HG03095 (cell line): Measurements from ENCODE around the gene ACCS.

ENCODE experiments used
- ATAC-seq: cut with Tn5 transposase; IDR thresholded peaks from one replicate; pipeline ENCODE4 v1.9.1; 2021; ENCODE audit warnings: moderate library complexity; ENCODE audit not compliant: unreplicated experiment

Gene ACCS

DNA sequence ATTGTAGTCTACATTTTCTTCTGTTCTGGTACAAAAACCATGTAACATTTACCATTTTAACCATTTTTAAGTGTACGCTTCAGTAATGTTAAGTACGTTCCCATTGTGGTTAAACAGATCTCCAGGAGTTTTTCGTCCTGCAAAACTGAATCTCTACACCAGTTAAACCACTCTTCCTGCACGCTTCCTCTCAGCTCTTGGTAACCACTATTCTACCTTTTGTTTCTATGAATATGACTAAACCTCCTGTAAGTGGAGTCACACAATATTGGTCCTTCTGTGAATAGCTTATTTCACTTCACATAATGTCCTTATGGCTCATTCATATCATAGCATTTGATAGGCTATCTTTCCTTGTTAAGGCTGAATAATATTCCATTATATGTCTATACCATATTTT lies 22.3 kb downstream of the ACCS start:
- no peak for ATAC-seq

DNA sequence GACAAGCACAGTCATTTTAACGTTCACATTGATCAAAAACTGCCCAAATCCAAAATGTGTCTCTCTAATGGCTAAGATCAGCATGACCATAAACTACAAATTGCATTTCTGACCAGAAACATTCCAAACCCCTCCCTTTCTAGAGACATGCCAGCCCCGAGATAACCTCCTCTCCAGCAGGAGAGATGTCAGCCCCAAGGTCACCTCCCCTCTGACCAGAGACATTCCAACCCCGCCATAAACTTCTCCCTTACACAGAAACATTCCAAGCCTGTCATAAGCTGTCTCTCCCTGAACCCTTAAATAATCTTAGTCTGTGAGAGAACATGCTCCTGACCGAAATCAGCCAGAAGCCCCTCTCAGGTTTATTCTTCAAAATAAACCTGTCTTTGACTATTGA lies 22.8 kb downstream of the ACCS start:
- ATAC-seq = no peak

DNA sequence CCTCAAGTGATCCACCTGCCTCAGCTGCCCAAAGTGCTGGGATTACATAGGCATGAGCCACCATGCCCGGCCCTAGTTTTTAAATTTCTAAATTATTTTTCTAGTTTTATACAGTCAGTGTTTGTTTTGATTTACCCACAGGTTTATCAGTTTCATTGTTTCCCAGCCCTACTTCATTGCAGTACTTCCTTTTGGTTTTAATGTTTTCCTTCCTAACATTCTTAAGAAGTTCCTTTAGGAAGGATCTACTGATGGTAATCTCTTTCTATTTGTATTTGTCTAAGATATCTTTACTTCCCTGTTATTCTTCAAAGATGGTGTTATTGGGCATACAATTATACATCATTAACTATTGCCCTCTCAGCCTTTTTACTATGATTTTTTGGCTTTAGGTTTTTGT lies 24.5 kb downstream of the ACCS start:
- ATAC-seq = no peak

DNA sequence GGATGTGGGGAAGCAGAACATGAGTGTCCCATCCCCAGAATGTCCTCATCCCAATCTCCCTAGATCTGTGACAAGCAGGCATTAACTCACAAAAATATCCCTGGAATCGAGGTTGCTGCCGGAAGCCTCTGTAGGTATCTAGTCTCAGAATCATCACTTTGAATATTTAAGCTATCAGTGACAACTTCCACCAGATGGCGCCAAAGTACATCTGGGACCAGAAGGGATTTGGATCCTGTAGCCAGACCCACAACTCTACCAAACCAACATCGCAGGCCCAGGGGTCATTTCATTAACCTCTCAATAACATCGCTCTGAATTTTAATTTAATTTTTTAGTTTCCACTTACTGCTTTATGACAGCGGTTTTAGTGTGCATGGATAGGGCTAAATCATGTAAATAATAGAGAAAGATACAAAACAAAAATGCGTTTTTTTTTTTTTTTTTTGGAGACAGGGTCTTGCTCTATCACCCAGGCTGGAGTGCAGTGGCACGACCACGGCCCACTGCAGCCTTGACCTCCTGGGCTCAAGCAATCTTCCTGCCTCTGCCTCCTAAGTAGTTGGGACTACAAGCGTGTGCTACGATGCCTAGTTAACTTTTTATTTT lies 28.3 kb downstream of the ACCS start:
- ATAC-seq = peak; percentile 43

DNA sequence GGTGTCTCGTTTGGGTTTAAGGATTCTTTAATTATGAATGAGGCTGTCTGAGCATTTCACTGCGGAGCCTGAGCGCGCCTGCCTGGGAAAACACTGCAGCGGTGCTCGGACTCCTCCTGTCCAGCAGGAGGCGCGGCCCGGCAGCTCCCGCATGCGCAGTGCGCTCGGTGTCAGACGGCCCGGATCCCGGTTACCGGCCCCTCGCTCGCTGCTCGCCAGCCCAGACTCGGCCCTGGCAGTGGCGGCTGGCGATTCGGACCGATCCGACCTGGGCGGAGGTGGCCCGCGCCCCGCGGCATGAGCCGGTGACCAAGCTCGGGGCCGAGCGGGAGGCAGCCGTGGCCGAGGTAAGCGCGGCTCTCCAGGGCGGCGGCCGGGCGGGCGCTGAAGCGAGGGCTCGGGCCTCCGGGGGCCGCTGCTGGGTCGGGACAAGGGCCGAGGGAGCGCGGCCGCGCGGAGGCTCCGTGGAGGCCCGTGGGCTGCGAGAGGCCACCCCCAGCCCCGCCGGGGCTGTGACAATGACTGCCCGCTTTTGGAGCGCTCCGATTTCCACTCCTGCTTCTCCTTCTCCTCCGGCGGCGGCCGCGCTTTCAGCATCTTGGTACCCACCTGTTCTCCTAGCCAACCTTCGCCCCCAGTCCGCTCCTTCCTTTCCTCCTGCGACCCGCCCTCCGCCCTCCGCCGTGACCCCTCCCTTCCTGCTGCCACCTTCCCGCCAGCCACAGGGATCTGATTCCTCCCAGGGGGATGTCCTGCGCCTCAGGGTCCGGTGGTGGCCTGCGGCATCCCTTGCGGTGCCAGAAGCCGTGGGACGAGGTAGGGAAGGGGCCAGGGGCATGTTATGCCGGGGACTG lies 29.7 kb downstream of the ACCS start, which contains the start of gene EXT2:
EXT2 (plus strand) TSS at position 173 of the 854 bp plus-strand sequence. CDS start 12,035 bp downstream, outside the sequence.
- ATAC-seq = peak; percentile 93

DNA sequence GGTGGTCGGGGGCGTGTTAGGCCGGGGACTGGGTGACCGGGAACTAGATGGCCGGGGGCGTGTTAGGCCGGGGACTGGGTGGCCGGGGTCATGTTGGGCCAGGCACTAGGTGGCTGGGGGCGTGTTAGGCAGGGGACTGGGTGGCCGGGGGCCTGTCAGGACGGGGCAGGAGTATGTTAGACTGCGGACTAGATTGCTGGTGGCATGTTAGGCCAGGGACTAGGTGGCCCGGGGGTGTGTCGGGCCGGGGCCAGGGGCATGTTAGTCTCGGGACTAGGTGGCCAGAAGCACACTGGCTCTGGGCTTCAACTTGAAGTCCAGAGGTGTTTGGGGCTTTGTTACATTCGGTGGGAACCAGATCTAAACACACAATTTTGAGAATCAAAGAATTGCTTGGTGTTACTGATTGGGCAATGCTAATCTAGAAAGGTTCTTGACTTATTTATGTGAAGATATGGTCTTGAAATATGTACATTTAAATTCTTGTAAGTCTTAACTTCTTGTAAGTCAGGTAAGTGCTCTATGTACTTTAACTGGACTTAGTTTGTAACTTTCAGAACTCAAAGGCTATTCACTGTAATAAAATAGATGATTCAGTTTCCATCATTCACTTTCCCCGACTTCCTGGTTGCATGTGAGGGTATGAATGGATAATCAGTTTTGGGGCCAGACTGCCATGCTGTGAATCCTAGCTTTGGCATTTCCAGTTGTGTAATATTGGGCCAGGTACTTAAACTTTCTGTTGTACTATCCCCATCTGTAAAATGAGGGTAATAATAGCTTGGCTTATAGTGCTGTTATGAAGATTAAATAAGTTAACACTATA lies 30.5 kb downstream of the ACCS start:
- peak; percentile 2 for ATAC-seq

DNA sequence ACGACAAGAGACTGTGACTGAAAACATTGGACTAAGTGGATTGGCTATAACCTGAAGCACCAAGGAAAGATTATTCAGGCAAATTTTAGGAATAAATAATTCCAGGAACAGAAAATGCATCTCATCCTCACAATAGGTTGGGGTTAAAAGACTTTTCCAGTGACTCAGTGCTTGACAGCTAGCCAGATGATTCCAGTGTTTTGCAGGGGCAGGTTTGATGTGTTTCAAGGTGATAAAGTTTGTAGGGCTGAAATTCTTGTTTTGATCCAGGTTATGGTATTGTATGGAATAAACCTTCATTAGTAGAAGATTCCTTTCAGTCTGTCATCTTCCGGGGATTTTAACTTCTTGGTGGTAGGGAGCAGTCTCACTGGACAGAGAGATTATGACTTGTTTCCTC lies 31.8 kb downstream of the ACCS start:
- no peak for ATAC-seq

DNA sequence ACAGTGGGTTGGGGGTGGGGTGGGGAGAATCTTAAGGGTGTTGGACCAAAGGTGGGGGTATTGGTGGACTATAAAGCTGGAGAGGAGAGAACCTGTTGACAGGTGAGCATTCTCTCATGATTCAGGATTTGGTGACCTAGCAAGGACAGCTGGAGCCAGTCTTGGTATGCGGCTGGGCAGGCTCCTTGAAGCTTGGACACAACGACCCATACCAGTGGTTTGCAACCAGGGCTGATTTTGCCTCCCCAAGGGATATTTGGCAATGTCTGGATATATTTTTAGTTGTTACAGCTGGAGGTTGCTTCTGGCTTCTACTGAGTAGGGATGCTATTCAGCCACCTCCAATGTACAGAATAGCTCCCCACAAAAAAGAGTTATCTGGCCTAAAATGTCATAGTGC lies 35.0 kb downstream of the ACCS start:
- no peak for ATAC-seq

DNA sequence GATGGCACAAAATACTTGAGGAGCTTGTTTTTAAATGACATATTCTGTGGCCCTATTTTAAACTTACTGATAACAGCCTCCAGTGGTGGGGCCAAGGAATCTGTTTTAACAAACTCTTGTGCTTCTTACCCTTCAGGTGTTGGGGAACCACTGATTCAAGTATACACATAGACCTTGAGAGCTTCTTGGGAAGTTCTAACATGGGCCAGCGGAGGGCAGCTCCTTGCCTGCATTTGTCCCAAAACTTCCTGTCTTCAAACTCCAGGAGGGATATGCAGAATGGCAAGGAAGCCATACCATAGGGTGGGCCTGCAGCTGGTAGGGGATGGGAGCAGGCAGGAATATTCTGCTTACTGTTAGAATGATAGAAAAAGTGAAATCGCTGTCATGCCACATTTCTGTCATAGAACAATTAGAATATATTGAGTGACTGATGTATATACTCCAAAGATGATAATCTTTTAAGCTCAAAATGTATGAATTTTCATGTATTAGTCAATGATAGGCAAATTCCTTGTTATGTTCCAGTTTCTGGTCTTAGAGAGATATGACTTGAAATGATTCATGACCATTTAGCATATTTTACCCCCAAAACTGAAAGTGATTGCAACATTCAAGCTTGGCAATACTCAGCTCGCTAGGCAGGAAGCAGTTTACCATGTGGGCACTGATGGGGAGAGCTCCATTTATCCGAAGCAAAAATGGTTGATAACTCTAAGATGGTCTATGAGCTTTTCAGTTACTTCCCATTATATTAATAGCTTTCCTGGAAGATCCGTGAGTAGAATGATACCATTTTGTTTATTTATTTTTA lies 38.6 kb downstream of the ACCS start:
- no peak for ATAC-seq

DNA sequence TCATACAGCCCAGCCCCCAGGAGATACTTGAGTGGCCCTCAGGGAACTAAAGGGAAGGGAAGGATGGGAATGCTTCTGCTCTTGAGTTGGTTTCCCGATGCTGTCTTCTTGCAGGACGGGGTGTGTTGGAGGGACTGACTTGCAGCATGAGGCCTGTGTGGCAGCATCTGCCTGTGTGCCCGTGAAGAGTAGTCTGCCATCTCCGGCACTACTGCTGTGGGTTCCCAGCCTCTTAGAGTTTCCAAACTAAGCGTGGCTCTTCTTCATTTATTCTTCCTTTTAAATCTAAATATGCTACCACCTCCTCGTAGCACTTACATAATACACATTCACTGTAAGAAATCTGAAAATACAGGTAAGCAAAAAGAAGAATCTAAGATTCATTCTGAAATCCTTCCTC lies 42.2 kb downstream of the ACCS start:
- no peak for ATAC-seq

DNA sequence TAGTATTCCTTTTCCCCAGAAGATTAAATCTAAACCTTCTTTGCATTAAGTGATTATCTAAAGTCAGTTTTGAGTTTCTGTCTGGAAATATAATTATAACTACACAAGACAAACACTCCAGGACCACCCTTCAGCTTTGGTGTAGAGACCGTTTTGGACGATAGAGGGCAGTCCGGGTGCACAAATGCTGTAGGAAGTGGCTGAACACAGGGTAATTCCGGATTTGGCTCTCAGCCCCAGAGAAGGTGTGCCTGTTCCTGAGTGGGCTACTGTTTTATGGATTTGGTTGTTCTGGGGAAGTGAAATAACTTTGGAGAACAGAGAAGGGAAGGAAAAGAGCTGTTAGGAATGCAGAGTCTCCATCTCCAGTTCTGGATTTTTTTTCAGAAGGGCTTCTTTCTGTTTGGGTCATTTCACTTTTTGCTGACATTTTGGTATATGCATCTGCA lies 44.2 kb downstream of the ACCS start:
- ATAC-seq = peak; percentile 99

DNA sequence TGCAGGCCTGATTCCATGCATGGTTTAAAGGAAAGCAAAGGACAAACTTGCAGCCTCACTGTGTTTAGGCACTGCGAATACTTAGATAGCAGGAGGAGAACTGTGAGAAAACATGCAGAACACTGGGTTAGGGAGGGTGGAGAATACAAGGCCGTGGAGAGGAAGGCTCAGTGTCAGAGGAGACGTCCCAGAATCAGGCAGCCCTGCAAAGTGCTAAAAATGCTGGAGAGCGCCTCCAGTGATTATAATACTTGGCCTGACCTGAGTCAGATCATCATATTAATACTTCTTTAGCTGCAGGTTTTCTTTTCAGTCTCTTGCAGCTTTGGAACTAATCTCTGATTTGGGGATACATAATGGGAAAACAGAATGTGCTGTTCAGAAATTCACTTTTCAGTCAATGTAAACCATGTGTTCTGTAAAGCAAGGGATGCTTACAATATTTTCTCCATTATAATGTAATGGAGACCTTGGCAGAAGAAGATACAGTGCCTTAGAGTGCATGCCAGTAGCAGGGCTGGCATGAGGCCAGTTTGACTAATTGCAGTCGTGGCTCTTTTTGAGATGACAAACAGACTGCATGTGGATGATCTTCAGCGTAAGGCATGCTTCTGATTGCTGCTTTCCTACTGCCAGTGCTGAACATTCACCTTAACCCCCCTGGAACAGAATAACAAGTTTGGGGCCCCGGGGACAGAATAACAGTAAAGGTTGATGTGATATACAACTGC lies 46.2 kb downstream of the ACCS start:
- no peak for ATAC-seq

DNA sequence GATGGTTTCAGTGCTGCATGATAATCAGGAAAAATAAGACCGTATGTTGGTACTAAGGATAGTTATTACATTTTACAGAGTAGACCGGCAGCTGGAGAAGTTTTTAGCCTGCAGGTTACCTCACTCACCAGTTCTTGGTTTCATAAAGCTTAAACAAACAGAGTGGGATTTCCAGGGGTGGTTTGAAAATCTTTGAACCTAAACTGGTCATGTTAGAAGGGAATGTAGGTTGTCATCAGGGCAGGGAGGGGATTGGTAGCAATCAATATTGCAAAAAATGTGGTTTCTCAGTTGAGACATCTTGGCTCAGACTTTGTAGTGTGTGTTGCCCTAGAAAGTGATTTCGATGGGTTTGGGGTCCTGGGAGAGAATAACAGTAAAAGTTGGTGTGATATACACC lies 46.9 kb downstream of the ACCS start:
- no peak for ATAC-seq

DNA sequence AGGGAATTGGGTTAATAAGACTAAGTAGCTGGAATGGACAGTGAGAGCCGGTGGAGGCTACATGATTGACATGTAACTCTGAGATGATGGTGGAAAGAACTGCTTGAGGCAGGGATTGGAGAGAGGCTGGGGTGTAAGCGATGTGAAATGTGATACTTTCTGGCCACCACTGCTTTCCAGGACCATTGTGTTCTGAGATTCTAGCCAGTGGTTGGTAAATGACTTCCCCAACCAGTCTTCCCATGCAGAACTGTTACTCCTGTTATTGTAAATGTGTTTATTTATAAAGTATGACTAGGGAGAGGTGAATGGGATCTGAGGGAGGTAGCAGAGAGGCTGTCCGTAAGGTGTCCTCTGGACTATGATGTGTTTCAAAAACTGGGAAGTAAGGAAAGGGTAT lies 47.5 kb downstream of the ACCS start:
- ATAC-seq = no peak

DNA sequence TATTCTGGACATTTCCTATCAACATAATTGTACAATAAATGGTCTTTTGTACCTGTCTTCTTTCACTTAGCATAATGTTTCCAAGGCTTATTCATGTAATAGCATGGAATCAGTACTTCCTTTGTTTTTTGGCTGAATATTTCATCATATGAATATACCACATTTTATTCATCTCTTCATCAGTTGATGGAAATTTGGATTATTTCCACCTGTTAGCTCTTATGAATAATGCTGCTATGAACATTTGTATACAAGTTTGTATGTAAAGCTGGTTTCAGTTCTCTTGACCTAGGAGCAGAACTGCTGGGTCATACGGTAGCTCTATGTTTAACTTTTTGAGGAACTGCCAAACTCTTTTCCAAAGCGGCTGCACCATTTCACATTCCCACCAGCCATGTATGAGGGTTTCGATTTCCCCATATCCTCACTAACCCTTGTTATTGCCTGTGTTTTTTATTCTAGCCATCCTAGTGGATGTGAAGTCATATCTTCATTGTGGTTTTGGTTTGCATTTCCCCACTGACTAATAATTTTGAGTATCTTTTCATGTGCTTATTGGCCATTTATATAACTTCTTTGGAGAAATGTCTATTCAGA lies 50.3 kb downstream of the ACCS start:
- no peak for ATAC-seq

DNA sequence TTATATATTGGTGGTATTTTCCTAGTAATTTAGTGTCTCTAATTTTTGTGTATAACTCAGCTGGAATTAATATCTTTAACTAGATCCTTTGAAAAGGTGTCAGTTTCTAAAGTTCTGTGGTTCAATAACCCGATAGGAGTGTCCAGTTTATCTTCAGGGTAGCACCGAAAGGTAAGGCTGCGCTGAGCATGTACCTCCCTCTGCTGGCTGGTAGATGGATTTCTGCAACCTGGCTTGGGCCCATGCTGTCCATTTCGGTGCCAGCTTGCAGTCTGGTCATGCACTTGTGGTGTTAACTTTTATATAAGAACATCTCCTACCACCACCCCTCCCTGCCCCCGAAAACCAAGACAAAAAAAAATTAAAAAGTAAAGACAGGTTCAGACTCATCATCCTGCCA lies 54.1 kb downstream of the ACCS start:
- ATAC-seq = no peak

DNA sequence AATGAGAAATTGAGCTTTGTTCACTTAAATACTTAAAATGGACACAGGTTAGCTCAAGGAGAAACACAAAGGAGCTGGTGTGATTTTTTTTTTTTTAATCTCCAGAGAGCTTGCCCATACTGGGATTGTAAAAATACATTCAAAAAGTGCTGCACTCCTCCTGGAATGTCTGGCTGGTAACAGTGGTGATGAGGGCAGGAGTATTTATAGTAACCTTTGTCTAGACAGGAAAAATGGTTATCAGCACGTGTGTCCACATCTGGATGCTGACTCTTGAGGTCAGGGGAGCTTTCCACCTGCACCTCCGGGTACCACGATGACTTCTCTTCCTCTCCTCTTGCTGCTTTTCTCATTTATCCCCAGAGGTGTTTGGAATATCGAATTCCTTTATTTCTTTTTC lies 59.5 kb downstream of the ACCS start:
- no peak for ATAC-seq

DNA sequence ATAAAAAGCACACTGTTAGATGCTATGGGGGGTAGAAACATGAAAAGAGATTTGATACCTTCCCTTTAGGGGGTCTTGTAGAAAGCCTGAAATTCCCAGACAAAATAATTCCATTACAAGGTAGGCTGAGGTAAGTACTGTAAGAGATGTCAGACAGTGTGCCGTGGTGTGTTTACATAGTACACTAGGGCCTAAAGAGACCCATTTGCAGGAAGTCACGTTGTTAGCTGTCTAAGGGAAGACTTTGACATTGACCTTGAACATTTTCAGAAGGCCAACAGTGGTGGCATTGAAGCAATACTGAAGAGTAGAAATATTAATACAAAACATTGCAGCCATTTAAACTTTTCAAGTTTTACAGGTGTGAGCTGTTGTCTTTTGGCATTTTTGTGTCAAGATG lies 60.2 kb downstream of the ACCS start:
- ATAC-seq = no peak

DNA sequence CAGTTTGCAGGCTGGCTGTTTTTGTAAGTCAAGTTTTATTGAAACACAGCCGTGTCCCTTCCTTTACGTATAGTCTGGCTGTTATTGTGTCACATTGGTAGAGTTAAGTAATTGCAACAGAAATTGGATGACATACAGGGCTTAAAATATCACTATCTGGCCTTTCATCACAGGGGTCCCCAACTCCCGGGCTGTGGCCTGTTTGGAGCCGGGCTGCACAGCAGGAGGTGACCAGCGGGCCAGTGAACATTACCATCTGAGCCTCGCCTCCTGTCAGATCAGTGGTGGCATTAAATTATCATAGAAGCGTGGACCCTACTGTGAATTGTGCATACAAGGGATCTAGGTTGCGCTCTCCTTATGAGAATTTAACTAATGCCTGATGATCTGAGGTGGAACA lies 61.1 kb downstream of the ACCS start:
- ATAC-seq = no peak

DNA sequence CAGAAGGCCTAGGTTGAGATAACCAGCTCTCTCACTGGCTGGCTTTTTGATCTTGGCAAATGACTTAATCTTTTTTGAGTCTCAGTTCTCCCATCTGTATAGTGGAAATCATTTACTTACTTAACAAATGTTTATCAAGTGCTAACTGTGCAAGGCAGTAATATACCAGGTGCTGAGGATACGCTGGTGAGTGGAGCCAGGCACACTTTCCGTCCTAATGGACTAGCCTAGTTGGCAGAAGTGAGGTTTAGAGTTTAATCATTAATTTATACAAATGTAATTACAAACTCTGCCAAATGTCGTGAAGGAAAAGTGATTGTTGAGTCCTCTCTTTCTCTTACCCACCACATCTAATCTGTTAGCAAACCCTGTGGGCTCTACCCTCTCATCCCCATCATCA lies 62.7 kb downstream of the ACCS start:
- no peak for ATAC-seq
